SU-DHL-6 (cell line): ENCODE measurements around the gene KLF11.

Source experiments
- H2AFZ ChIP-seq: fragments of 200-600 bp; sonication (generic); 2 replicates; pipeline ENCODE4 v1.6.1; 2014; ENCODE audit warnings: low read depth, mild to moderate bottlenecking, moderate library complexity, mixed read lengths, antibody characterized with exemption, low read length; ENCODE audit not compliant: severe bottlenecking
- H3F3A ChIP-seq: fragments of 200-600 bp; shearing (Covaris generic); 2 replicates; pipeline ENCODE4 v1.6.0; 2016; ENCODE audit warnings: antibody characterized with exemption, mild to moderate bottlenecking; ENCODE audit not compliant: insufficient read depth
- H3K27ac ChIP-seq: fragments of 200-600 bp; sonication (generic); 2 replicates; pipeline ENCODE4 v1.5.1; 2016; ENCODE audit warnings: low read depth, mild to moderate bottlenecking, low read length, moderate library complexity, mixed read lengths
- H3K27me3 ChIP-seq: fragments of 200-600 bp; sonication (generic), shearing (Covaris generic); 2 replicates; pipeline ENCODE4 v1.6.0; 2014; ENCODE audit warnings: mild to moderate bottlenecking, low read length
- H3K36me3 ChIP-seq: fragments of 200-600 bp; sonication (generic); 2 replicates; pipeline ENCODE4 v1.6.1; 2014; ENCODE audit warnings: mild to moderate bottlenecking, low read length, mixed read lengths
- H3K4me2 ChIP-seq: fragments of 300-600, 200-600 bp; shearing (Covaris generic), sonication (generic); 2 replicates; pipeline ENCODE4 v1.6.0; 2014; ENCODE audit warnings: low read length, low read depth, mild to moderate bottlenecking; ENCODE audit not compliant: poor library complexity, severe bottlenecking
- H3K4me3 ChIP-seq: fragments of 200-600 bp; sonication (generic); 2 replicates; pipeline ENCODE4 v1.5.1; 2014; ENCODE audit warnings: antibody characterized with exemption, low read length, mild to moderate bottlenecking, mixed read lengths; ENCODE audit not compliant: insufficient read depth, poor library complexity, severe bottlenecking
- H3K79me2 ChIP-seq: fragments of 200-600 bp; sonication (generic); 2 replicates; pipeline ENCODE4 v1.6.1; 2014; ENCODE audit warnings: mild to moderate bottlenecking, low read length, moderate library complexity; ENCODE audit not compliant: insufficient read depth
- H3K9ac ChIP-seq: fragments of 200-600 bp; sonication (generic); 2 replicates; pipeline ENCODE4 v1.7.0; 2014; ENCODE audit warnings: mild to moderate bottlenecking, low read length
- H3K9me2 ChIP-seq: fragments of 200-600 bp; sonication (generic); replicated peaks from 2 replicates; pipeline ENCODE4 v1.6.1; 2014; ENCODE audit warnings: low read length; ENCODE audit not compliant: insufficient read depth
- H3K9me3 ChIP-seq: fragments of 200-600 bp; sonication (generic); 2 replicates; pipeline ENCODE4 v1.6.1; 2014; ENCODE audit warnings: low read length, mixed read lengths; ENCODE audit not compliant: insufficient read depth
- H4K20me1 ChIP-seq: fragments of 200-600 bp; sonication (generic); 2 replicates; pipeline ENCODE4 v1.6.1; 2014; ENCODE audit warnings: low read depth, mild to moderate bottlenecking, antibody characterized with exemption, low read length, moderate library complexity, mixed read lengths
- CTCF ChIP-seq: fragments of 200-600 bp; sonication (generic); IDR thresholded peaks from one replicate; pipeline ENCODE4 v1.5.1; 2017; ENCODE audit warnings: antibody characterized with exemption, mild to moderate bottlenecking, low read length, moderate library complexity; ENCODE audit not compliant: insufficient read depth, poor library complexity, severe bottlenecking
- EZH2phosphoT487 ChIP-seq: fragments of 200-600 bp; sonication (generic), shearing (Covaris generic); conservative IDR thresholded peaks from 2 replicates; pipeline ENCODE4 v1.6.1; 2018; ENCODE audit warnings: mild to moderate bottlenecking, antibody characterized with exemption, low read length, moderate library complexity, mixed read lengths

Gene KLF11

GRCh38 chr2:10056439-10056838, 13.1 kb downstream of the KLF11 start:
- no peak for TF ChIP-seq EZH2phosphoT487
- no peak for TF ChIP-seq CTCF
- H2AFZ ChIP-seq = no peak overlapping the region
- H3K79me2 ChIP-seq = no peaks in the 10 kb centered on the region
- no peaks in the 10 kb centered on the region for H4K20me1 ChIP-seq
- no peaks in the 10 kb centered on the region for H3K9me2 ChIP-seq
- H3K9me3 ChIP-seq = no peaks in the 10 kb centered on the region
- no peak overlapping the region for H3K4me3 ChIP-seq
- no peak overlapping the region for H3K9ac ChIP-seq
- no peaks in the 10 kb centered on the region for H3K27me3 ChIP-seq
- H3K36me3 ChIP-seq = no peaks in the 10 kb centered on the region
- no peaks in the 10 kb centered on the region for H3F3A ChIP-seq
- H3K4me2 ChIP-seq = no peak overlapping the region
- H3K27ac ChIP-seq = no peak overlapping the region

- Histone ChIP-seq H2AFZ (no peak overlapping the region), H3K9ac (no peak overlapping the region), H3K9me2 (no peaks in the 10 kb centered on the region), H4K20me1 (no peaks in the 10 kb centered on the region), H3K4me3 (no peak overlapping the region), H3K27ac (no peak overlapping the region), H3K79me2 (no peaks in the 10 kb centered on the region), H3K36me3 (no peaks in the 10 kb centered on the region), H3K9me3 (no peaks in the 10 kb centered on the region), H3K27me3 (no peaks in the 10 kb centered on the region), H3F3A (no peaks in the 10 kb centered on the region), H3K4me2 (no peak overlapping the region)
- TF ChIP-seq EZH2phosphoT487 (no peak), CTCF (no peak)
These were observed 14.1 kb downstream of the KLF11 start for GRCh38 chr2:10057231-10058107.

- Histone ChIP-seq H2AFZ (no peak overlapping the region), H3K79me2 (no peaks in the 10 kb centered on the region), H3K4me2 (no peak overlapping the region), H3K9me2 (no peaks in the 10 kb centered on the region), H4K20me1 (no peaks in the 10 kb centered on the region), H3K9me3 (no peaks in the 10 kb centered on the region), H3K27ac (no peak overlapping the region), H3K27me3 (no peaks in the 10 kb centered on the region), H3F3A (no peaks in the 10 kb centered on the region), H3K36me3 (no peaks in the 10 kb centered on the region), H3K9ac (no peak overlapping the region), H3K4me3 (no peak overlapping the region)
- TF ChIP-seq CTCF (no peak), EZH2phosphoT487 (no peak)
These were observed 15.1 kb downstream of the KLF11 start for GRCh38 chr2:10058251-10059015.
